ENCODE results near the gene PLXDC2.

The PLXDC2 gene

DNA sequence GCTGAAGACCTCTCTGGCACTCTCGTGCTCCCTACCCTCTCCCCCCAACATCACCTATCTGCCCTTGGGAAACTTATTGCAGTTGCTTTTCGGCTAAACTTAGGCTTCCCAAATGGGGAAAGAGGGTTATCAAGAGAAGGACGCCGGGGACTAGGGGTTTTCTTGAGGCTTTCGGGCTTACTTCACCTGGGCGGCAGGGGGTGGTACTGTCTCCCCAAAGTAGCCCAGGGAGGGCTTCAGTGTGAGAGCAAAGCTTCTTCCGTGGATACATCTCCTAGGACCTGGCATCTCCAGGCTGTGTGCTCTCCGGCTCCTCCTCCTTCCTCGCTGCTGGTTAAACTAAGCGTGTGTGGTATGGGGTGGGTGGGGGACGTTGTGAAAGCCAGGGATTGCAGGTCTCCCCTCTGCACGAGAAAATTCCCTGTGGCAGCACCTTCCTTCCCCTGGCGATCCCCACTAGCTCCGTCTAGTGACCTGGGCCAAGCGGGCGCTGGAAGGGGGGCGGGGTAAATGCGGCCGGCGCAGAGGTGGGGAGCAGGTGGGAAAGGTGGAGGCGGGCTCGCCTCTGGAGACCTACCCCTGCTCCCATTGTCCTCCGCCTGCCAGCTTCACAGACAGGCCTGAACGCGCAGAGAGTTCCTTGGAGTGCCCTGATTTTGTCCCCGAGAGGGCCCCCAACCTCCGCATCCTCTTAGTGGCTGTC, 1.1 kb downstream of the PLXDC2 start:
- no peak for DNase-seq

DNA sequence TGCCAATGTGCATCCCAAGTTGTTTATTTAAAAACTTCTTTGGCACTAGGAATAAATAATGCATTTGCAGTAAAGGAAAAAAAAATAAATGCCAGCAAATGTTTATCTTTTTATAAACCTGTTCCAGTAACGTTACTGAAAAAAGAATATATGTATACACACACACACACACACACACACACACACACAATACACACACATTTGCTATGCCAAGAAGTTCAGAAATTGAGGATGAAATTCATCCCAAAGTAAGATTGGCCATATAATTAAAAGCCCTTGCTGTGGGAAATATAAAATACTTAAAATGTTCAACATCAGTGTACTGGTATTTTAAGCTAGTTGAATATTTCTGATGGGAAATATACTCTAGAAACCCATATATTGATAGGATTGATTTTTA, 2.6 kb downstream of the PLXDC2 start:
- DNase-seq = no peak

DNA sequence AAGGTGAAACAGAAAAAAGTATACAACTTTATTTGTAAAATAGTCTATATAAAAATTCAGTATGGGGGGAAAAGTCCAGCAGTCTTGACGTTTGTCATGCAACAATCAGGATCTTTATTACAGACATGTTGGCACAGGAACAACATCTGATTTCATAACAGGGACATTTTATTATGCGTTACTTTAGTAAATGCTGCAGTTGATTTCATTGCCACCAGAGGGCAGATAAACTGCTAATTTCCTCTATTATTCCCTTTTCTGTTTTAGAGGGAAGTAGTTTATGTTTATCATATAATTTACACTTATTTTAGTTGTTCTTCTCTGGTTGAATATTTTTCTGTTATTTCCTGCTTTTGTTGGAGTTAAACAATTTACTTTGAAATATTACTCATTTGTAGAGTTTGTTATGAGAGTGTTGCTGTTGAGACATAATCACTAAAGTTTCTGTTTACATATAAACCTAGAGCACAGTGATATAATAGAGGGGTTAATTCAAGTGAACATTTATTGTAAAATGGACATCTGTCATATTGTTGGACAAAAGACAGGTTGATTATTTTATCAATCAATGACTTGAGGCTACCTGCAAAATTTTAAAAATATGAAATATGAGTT, 3.3 kb downstream of the PLXDC2 start:
- peak; percentile 25 for DNase-seq

DNA sequence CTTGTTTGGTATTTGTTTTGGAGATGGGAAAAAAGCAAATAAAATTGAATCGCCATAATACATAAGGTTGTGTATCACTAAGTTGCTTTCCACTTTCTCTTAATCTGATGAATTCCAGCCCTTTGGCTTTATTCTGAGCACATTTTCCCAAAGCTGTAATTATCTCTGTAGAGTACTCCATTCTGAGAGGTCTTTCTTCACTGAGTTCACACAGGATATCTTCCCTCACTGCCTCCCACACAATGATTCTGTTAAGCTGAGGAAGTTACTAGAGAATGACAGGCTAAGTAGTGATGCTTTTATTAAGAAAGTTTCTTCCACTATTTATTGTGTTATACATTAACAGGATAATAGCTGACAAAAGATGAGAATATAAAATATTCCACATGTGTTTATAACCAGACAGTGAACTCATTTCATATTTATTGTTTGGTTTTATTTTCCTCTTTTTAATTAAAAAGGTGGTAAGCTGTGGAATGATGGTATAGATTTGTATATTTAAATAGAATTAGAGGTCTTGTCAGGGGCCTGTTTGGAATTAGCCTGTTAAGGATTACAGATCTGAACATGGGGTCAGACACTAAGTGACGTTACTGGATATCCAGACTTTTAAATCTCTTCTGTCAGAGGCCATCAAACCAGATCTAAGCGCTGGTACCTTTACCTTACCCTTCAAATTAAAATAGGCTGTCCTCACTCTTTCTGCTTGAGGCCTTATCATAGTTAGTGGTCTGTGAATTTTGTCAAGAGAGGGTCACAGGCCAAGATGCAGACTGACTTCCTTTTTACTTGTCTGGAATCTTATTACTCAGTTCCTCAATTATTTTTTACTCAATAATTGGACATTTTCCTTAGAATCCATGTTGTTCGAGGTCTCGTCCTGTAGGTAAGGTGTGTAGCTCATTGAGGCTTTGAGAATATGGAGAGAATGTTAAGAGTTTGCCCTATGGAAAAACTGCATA, 8.4 kb downstream of the PLXDC2 start:
- no peak for DNase-seq

DNA sequence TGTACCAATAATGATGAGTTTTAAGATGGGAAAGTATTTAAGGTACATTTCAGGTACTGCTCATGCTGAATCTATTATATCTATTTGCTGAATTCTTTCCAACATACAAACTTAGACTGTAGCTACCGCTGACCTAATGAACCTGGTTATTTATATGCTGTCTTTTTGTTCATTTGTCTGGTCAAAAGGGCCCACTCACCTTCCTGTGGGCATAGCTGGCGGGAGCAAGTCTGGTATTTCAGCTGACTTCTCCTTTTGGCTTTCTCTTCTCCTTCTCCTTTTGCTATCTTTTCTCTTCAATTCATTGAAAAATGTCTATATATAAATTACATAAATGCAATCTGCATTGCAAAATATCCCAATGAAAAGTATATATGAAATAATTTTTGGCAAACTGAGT, 9.5 kb downstream of the PLXDC2 start:
- DNase-seq = no peak

DNA sequence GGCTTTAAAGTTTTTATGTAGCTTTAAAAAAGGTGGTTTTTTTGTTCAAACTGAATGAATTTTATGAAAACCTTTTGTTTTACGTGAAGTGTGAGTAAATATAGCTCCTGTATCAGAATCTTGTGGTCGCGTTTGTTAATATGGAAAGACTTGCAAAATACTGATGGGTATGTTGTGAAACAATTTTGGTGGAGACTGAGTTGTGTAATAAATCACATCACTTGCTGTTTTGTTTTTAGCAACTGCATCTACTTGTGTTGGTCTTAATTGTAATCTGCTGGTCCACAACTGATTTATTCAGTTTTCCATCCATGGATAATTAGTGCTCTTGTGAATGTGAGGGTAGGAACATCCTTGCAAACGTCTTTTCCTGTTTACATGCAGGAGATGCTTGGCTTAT, 10.5 kb downstream of the PLXDC2 start:
- no peak for DNase-seq

DNA sequence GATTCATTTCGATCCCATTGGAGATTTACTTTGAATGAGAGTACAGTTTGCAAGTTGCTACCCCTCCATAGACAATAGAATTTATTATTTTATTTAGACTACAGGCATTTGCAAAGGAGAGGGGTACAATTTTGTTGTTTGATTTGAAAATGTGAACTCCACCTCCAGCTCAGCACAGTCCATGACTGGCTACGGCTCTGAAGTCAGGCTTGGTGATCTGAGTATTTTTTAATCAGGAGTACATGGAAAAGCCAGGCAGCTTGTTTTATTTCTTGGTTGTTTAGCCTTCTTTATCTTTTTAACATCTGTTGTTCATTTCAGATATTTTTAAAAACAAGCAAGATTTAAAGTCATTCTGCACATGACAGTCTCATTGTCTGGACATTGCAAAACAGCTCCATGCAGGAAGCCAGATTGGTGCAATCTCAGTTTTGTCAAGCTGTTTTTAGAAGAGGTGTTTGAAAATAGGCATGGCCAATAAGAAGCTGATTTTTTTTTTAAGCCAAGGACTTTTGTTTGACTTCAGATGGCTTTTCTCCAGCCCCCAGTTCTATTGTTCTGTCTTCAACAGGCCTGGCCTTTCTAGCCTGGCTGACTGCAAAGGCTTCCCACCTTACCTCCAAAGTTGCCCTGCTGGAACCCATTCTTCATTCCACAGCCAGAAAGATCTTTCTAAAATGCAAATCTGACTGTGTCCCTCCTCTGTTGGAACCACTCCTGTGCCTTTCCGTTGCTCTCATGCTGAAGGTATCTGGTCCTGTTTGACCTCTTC, 12.2 kb downstream of the PLXDC2 start:
- DNase-seq = no peak

DNA sequence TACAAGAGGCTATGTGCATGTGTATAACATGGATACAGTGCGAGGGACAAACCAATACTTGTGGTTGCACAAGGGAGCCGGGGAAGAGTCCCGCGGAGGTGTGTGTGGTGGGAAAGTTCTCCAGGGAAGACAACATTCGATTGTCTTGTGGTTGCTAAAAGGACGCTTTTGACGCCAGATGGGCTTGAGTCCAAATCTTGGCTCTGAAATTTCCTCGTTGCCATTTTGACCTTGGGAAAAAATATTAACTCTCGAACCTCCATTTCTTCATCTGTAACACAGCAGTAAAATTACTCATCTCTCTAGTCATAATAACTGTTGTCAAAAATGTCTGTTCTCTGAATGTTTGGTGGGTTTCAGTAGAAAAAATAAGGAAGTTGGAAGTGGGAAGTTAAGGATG, 16.5 kb downstream of the PLXDC2 start:
- no peak for DNase-seq

DNA sequence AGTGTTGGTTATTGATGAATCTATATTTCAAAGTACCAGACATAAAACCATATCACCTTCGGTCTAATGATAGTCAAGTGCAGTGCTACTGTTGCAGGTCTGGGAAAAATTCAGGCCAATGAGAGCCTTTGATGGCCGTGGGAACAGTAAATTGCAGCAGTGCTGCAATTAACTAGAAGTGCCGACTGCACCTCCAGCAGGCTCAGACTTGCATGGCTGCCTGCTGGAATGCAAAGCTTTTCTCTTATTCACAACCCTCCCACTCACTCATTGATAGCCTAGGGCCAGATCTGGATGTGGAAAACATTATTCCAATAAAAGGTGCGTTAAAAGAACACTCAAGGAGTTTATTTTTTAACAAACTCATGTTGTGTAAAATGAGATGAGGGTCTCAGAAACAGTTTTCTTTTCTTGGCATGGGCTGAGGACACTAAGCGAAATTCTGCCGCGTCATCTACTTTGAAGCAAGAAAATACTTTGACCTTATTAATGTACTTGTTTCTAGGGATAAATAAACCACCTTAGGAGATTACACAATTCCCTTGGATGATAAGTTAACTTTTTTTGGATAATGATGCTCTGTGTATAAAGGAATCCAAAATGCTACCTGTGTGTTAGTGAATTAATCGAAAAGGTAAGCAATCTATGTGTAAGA, 17.1 kb downstream of the PLXDC2 start:
- no peak for DNase-seq

DNA sequence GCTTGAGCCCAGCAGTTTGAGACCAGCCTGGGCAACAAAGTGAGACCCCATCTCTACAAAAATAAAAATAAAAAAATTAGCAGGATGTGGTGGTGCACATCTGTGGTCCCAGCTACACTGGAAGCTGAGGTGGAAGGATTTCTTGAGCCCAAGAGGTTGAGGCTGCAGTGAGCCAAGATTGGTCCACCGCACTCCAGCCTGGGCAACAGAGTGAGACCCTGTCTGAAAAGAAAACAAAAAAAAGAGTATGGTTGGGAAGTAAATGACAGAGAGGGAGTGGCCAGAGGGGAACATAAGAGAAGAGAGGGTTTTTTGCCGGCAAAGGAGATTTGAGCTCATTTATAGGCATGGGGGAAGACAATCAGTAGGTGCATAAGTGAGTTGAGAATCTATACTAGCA, 19.7 kb downstream of the PLXDC2 start:
- no peak for DNase-seq

DNA sequence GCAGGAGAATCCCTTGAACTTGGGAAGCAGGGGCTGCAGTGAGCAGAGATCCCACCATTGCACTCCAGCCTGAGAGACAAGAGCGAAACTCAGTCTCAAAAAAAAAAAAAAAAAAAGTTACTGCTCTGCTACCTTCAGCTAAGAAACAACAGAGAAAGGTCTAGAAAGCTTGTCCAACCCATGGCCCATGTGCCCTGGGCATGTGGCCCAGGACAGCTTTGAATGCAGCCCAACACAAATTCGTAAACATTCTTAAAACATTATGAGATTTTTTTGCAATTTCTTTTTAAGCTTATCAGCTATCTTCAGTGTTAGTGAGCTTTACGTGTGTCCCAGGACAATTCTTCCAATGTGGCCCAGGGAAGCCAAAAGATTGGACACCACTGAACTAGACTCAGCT, 22.9 kb downstream of the PLXDC2 start:
- no peak for DNase-seq

DNA sequence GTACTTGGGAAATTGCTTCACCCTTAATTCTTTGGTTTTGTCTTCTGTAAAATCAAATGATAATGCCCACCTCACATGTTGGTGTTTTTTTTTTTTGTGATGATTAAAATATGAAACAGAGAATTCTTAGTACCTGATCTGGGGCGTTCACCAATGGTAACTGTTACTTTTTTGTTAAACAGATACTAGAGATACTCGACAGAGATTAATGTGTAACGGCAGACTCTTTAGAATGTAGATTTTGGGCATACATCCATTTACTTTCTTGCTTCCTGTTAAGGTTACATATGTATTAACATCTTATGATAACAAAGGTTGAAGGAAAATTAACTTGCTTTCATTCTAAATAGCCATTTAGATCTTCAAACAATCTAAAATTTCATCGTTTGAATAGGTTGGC, 23.3 kb downstream of the PLXDC2 start:
- DNase-seq = no peak

DNA sequence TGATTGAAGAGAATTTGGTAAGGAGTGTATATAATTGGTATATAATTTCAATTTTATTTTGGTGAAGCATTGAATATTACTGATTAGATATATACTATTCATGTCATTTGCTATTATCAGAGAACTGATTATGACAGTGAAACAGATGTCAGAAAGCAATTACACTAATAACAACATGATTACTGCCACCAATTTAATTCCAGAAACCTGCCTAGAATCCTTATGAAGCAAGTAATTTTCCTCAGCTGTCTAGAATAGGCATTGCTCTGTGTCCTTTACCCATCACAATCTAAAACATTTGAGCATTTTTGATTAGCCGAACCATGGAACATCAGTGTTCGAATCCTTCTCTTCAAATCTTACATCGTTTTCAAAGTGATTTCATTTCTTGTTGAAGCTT, 24.5 kb downstream of the PLXDC2 start:
- DNase-seq = no peak

DNA sequence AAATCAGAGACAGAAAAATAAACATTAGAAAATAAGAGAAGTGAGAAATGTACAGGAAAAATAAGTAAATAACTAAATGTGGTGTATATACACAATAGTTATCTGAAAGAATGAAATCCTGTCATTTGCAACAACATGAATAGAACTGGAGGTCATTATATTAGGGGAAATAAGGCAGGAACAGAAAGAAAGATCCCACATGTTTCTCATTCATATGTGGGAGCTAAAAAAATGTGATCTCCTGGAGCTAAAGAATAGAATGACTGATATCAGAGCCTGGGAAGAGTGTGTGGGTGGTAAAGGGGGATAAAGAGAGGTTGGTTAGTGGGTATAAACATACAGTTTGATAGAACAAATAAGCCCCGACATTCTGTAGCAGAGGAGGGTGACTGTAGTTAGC, 27.3 kb downstream of the PLXDC2 start:
- DNase-seq = no peak

DNA sequence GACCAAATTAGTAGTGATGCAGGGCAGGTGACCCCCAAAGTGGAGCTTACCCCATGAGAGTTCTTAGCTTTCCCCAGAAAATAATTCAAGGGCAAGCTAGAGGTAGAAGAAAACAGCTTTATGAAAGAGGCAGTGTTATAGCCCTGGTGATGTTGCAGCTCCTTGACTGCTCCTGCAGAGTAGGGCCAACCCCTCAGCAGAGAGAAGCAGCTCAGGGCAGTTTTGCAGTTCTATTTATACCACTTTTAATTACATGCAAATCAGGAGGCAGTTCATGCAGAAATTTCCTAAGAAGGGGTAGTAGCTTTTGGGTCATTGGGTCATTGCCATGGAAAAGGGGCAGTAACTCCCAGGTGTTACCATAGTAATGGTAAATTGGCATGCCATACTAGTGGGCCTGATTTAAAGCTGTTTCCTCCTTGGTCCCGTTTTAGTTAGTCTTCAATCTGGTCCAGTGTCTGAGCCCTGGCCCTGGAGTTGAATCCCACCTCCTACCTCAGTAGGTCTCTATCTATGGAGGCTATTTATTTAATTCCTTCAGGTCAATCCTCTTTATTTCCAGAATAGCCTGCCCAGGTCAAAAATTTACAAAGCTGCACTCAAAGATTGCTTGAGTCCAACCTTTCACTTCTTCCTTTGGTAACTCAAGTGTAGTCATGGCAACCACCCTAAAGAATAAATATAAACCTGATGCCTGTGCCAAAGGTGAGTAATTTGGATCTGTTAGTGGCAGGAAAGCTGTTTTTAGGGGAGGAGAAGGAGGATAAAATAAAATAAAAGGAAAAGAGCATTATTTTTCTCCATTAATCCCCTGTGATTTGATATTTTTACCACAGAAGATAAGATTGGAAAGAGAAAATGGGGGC, 29.5 kb downstream of the PLXDC2 start:
- DNase-seq = no peak

DNA sequence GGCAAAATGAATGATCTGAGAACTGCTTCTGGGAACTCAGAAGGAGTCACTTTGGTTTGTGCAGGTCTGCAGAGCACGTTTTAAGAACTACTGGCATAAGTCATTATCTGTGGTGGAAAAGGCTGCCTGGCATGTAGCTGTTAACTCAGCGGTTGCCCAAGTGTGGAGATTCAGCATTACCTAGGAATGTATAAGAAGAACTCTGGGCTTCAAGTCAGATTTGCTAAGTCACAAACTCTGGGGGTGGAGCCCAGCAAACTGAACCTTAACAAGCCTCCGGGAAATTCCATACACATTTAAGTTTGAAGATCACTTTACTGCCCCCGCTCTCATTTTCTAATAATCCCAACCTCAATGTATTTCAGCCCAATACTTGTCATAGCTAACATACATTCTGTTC, 31.1 kb downstream of the PLXDC2 start:
- DNase-seq = no peak

DNA sequence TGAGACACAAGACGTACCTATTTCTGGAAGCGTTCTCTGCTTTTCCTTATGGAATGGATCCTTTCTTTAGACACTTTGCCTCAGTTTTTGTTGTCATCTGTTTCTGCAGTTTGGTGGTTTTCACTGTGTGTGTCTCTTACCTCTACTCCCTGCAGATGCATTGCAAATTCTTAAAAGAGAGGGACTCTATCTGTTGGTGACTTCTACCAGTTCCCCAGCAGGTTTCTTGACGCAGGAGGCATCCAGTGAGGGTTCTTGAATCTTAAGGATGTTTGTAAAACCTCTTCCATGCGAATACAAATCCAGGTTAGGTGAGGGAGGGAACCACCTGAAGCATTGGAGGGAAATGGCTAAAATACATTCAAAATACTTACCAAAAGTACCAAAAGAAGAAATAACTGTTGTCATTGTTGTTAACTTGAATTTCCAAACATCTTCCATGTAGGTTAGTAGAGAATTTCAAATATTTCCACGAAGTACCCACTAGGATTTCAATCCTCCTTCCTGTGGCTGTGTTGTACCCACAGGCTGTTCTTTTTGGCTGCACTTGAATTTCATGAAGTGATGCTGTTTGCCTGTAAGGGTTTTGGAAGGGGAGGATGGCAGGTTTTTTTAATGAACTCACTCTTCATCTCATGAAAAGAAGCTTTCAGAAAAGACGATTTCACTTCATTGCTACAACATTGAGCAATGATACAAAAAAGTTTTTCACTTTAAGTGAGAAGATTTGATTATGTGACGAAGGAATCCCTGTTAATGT, 32.2 kb downstream of the PLXDC2 start:
- DNase-seq = no peak

DNA sequence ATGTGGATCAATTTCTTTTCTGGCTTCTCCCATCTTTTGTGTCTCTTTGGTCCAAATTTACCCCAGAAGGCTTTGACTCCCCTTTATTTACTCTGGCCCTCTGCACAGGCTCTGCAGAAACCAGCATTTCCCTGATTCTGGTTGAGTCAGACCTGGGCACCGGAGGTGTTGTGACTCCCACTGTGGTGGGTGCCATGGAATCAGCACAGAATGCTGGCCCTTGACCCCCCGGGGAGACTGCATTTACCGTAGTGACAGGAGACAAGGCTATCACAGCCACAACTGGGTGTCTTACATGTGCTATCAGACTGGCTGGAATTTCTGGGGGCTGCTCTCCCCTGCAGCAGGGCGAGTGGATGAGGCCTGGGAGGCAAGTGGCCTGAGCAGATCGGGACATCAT, 37.6 kb downstream of the PLXDC2 start:
- no peak for DNase-seq

DNA sequence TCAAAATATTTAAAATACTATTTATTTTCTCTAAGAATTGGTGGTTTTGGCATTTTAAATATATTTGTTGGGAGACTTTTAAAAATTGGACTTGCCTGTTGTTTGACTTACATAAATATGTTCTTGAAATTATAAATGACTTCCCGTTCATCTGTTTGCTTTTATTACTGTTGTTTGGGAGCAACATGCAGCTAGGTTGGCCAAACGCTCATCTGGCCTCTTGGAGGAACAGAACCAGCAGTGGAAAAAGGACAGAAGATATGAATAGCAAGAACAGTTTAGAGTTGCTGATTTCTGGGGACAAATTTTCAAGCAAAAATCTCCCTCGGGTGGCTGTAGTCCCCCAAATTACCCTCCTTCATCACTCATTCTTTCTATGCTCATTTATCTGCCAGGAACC, 41.6 kb downstream of the PLXDC2 start:
- no peak for DNase-seq

DNA sequence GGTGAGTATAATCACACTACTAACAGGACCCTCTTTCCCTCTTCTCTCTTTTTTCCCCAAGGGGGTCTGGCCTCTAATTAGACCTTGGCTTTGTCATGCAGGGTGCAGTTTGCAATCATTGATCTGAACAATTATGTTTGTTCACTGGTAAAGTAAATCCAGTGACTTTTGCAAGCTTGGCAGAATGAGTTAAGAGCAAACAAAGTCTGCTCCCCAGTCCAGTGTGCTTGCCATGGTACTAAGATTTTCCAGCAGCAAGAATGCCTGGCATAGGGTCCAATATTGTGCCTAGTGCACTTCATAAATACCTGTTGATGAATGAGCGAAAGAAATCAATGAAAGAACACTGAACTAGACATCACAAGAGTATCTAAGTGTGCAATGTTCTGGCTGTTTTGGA, 43.9 kb downstream of the PLXDC2 start:
- DNase-seq = no peak
